ENCODE data around the gene HTR3D.
"Not testable (repeated sequence)": the region's sequence is repeated elsewhere in the genome, so short reads cannot be mapped to it uniquely, and the experiment has no call there.

Gene HTR3D, protein sequence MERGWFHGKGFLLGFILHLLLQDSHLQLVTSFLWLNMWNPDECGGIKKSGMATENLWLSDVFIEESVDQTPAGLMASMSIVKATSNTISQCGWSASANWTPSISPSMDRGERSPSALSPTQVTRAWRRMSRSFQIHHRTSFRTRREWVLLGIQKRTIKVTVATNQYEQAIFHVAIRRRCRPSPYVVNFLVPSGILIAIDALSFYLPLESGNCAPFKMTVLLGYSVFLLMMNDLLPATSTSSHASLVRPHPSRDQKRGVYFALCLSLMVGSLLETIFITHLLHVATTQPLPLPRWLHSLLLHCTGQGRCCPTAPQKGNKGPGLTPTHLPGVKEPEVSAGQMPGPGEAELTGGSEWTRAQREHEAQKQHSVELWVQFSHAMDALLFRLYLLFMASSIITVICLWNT

DNA sequence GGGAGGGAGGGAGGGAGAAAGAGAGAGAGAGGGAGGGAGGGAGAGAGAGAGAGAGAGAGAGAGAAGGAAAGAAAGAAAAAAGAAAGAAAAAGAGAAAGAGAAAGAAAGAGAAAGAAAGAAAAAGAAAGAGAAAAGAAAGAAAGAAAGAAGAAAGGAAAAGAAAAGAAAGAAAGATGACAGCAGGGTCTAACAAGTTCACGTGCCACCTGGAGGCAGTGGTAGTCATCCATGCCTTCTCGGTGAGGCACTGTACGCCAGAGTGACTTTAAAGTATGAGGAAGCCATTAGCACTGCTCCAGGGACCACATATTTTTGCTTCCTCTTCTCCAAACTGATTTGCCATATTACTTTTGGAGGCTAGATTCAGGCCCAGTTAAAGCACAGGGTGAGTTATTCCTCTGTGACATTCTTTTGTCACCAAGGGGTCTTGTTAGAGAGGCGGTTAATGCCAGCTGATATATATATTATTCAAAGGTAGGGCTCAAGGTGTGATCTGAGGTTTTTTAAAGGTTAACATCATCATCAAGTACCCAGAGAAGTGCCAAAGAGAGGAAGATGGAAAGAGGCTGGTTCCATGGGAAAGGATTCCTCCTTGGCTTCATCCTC lies at the start of gene HTR3D:
Gene HTR3D (plus strand): TSS at position 556 of the 606 bp plus-strand sequence. CDS start 0 bp downstream, at position 556.
- no peak for DNase-seq

DNA sequence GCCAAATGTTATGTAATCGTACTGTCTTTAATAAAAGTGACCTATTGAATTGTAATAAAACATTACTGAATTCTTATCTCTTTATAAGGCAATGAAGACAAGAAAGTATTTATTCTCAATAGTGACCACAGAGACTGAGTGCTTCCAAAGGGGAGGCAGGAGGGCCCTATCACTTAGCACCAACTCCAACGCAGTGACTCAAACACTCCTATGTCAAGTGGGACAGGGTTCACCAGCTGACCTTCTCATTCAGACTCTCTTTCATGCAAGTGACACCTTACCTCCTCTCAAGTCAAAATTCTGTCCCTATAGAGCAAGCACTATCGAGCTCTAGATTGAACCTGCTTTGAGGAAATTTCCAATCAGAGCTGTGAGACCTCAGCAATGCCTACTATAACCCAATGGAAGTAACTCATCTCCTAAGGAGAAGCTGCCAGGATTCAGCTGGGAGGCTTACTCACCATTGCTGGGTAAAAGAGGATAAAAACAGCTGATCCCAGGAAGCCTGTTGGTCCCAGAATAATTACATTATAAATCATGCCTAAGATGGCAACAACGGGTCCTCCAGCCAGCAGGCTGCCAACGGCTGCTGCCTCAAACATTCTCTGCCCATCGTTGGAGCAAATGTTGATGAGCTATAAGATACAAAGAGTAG lies 49.4 kb upstream of the HTR3D start:
- DNase-seq = peak; percentile 10

GRCh38 chr3:183984127-183984740 lies 47.3 kb upstream of the HTR3D start:
- DNase-seq = no peak

- no peak for DNase-seq
Observed at GRCh38 chr3:183984749-183985729, 46.5 kb upstream of the HTR3D start.

- no peak for DNase-seq
Observed at GRCh38 chr3:183987000-183987600, 44.4 kb upstream of the HTR3D start.

DNA sequence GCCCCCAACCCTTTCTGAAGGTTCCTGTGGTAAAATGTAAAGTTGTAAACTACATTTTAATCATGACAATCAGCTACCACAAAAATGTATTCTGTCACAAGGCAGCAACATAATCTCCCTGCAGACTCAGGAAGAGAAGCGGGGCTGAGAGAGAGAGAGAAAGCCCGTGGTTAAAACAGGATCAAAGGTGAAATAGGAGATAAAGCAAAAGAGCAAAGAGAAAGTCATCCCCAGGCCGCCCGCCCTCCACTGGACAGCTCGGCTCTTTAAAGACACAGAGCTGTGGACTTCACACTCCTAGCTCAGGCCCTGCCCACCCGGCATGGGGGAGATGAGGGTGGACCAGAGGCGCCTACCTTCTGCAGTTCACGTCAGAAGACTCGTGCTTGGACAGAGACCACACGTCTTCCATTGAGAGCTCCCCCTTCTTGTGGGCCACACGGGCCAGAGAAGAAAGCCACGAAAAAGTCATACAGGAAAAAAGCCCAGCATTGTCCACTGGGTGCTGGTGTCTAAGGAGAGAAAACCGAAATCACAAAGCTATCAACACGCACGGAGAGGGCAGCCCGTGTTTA lies 43.2 kb upstream of the HTR3D start:
- DNase-seq = no peak

DNA sequence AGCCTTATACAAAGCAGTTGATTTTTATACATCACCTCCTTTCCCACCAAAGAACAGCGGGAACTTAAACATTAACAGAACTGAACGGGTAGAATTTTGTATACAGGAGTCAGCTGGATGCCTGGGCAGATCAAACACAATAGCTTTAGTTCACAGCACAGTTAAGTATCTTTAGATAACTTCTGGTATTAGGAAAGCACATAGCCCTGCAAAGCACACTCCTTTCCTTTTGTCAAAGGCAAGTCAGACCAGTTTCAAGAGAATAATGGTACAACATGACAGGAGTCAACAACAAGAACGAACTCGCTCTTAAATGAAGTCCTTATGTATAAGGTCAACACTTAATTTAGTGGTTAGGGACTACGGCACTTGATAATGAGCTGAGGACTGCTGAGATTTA lies 40.1 kb upstream of the HTR3D start:
- peak; percentile 68 for DNase-seq

- no peak for DNase-seq
Observed at GRCh38 chr3:184001761-184002160, 29.8 kb upstream of the HTR3D start.

DNA sequence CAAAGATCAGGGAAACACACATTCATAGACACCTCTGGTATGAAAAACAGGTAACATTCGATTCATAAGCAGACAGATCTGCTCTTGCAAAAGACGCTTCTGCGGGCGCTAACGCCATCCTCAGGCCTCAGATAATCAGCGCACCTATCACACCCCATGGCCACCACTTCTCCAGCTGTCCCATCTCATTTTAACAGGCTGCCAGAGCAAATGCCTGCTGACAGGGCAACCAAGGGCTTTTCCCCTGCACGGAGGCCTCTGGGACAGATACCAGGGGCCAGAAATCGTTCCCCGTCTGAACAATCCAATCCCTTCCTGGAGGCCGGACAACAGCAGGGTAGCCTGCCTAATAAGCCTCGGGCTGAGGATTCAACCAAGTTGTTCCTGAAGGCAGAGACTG lies 29.1 kb upstream of the HTR3D start:
- no peak for DNase-seq

DNA sequence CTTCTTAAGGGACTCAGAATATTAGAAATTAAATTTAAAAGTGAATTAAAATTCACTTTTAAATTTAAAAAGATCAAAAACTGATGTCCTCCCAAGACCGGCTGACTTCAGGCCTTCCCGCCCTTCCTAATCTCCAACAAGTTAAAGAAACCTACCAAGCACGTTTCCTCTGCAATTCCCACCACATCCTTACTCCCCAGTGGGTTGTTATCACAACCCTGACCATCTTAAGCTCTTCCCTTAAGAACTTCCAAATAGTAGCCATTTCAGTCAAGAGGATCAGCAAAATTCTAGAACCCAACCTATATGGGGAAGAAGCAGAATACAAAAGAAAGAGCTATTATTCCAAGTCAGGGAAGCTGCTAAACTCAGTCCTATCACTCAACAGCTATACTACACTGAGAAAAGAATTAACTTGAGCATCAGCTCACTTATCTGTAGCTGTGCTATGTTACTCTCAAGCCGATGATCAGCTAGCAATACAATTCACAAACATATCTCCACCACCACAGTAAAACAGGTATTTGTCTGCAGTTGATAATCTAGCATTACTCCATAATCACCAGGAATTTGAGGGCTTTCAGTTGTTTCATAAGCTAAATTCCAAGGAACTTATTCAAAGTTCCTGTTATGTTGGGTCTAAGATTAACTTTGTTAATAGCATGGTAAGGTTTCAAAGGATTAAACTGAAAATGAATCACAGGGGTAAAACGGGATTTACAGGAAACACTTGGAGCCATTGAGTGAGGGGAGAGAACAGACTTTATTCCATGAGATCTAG lies 28.2 kb upstream of the HTR3D start:
- no peak for DNase-seq

- no peak for DNase-seq
Observed at GRCh38 chr3:184004476-184004875, 27.1 kb upstream of the HTR3D start.

- peak; percentile 94 for DNase-seq
Observed at GRCh38 chr3:184005941-184006507, 25.5 kb upstream of the HTR3D start.

- DNase-seq = not testable (repeated sequence)
Observed at GRCh38 chr3:184007143-184007813, 24.3 kb upstream of the HTR3D start.

- DNase-seq = no peak
Observed at GRCh38 chr3:184008161-184008560, 23.4 kb upstream of the HTR3D start.

DNA sequence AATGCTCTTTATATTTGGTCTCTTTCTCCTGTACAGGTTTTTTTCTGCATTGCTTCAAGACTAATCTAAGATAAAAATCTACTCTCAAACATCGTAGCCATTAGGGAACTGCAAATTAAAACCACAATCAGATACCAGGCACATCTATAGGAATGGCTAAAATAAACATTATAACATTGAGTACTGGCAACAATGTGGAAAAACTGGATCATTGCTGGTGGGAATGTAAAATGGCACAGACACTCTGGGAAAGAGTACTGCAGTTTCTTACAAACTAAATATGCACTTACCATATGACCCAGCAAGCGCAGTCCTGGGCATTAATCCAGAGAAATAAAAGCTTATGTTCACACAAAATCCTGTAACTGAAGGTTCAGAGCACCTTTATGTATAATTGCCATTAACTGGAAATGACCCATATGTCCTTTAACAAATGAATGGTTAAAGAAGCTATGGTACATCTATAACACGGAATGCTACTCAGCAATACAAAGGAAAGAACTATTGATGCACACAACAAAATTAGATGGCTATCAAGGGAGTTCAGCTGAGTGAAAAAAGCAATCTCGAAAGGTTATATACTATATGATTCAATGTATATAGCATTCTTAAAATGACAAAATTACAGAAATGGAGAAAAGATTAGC lies 20.2 kb upstream of the HTR3D start:
- no peak for DNase-seq

DNA sequence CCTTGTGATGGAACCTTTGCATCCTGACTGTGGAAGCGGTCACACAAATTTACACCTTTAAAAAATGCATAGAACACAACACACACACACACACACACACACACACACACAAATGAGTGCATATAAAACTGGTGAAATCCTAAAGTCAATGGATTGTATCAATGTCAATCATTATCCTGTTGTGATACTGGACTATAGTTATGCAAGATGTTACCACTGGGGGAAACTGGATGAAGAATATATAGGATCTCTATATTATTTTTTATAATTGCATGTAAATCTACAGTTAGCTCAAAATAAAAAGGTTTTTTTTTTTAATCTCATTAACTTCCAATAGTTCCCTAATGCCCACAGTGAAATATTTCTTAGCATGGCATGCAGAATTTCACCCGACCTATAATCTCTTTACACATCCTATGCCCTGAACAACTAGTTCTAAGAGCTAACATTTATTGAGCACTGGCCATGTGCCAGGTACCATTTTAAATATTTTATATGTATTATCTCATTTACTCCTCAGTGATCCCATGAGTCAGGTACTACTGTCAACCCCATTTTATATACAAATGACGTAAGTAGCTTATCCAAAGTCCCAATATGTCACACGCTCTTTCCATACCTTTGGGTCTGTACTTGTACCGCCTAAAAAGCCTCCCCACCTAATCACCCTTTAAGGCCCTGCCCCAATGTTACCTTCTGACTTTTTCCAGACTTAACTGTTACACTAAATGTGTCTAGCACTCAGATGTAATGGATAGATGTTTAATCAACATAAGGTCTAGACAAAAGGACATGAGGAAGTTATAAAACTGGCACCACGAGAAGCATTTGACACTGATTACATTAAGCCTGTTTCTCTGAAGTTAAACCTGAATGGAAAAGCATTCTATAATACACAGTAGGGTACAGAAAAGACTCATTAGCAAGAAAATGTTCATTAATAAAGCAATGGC lies 19.3 kb upstream of the HTR3D start:
- no peak for DNase-seq

DNA sequence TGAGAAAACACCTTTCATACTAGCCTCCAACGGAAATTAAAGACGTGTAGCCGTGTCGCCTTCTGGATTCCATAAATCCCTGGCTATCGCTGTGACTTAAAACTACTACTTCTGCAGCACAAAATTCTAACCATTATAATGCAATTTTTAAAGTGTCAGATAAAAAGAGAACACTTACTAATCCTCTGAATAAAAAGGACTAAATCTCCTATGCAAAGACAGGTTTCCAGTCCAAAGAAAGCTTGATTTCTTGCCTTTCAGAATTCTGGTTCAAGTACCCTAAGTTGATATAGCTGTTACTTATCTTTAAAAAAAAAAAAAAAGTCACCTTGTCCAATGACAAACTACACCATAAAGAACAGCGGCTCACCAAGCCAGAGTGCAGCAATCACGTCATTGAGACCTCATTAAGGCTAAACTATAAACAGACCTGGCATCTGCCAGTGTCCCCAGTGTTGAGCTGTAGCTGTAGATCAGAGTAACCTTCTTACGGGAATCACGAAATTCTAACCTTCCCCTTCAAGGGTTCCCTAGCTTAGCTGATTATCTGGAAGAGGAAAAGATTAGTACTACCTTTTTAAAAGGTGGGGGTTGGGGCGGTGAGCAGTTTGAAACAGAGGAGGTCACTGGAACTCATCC lies 16.0 kb upstream of the HTR3D start:
- DNase-seq = peak; percentile 43
